GM21515 (cell line): Measurements from ENCODE around the gene SEC23IP.
"Not testable (repeated sequence)": the region's sequence is repeated elsewhere in the genome, so short reads cannot be mapped to it uniquely, and the experiment has no call there.

ENCODE experiments used
- ATAC-seq: cut with Tn5 transposase; IDR thresholded peaks from one replicate; pipeline ENCODE4 v1.9.1; 2021; ENCODE audit not compliant: unreplicated experiment

The SEC23IP gene

DNA sequence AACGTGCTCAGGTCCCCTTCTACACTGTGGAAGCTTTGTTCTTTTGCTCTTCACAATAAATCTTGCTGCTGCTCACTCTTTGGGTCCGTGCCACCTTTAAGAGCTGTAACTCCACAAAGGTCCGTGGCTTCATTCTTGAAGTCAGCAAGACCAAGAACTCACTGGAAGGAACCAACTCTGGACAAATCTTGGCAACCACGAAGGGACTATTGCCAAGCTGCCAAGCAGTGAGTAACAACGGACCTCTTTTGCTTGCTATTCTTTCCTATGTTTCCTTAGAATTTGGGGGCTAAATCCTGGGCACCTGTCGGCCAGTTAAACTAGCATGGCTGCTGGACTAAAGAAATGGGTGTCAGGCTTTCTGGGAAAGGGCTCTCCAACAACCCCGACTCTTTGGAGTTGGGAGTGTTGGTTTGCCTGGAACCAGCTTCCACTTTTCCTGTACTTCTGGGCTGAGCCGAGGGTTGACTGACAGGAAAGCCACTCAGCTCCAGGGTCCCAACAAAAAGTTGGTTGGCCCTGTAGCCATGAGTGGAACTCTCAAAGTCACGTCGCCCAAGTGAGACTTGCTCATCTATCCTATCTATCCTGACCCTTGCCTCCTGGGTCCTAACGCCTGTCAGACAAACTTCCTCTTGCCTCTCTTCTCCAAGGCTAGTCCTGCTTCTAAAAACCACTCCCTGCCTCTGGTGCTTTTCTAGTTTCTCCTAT, 8.5 kb upstream of the SEC23IP start:
- not testable (repeated sequence) for ATAC-seq

- ATAC-seq, result not testable (repeated sequence)
Measured at GRCh38 chr10:119886070-119886469, 6.5 kb upstream of the SEC23IP start.

DNA sequence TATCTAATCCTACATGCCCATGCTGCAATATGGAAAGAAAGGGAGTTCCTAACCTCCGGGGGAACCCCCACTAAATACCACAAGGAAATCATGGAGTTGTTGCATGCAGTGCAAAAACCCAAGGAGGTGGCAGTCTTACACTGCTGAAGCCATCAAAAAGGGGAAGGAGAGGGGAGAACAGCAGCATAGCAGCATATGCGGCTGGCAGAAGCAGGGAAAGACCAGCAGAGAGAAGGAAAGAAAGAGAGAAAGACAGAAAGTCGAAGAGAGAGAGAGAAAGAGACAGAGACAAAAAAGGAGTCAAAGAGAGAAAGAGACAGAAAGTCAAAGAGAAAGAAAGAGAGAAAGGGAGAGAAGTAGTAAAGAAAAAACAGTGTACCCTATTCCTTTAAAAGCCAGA, 3.8 kb upstream of the SEC23IP start:
- ATAC-seq, result not testable (repeated sequence)

DNA sequence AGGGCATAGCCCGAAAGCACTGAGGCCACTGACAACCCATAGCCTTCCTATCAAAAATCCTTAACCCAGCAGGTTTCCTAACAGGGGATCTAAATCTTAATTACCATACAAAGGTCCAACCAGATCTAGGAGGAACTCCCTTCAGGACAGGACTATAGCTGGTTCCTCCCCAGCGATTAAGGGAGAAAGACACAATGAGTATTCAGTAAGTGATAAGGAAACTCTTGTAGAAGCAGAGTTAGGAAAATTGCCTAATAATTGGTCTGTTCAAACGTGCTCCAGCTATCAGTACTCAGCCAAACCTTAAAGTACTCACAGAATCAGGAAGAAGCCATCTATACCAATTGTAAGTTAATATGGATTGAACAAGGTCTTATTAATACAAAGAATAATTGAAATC, 3.3 kb upstream of the SEC23IP start:
- ATAC-seq, result not testable (repeated sequence)

DNA sequence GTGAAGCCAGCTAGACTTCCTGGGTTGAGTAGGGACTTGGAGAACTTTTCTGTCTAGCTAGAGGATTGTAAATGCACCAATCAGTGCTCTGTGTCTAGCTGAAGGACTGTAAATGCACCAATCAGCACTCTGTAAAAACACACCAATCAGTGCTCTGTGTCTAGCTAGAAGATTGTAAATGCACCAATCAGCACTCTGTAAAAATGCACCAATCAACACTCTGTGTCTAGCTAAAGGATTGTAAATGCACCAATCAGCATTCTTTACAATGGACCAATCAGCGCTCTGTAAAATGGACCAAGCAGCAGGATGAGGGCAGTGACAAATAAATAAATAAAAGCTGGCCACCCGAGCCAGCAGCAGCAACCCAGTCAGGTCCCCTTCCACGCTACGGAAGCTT, 2.2 kb upstream of the SEC23IP start:
- not testable (repeated sequence) for ATAC-seq

DNA sequence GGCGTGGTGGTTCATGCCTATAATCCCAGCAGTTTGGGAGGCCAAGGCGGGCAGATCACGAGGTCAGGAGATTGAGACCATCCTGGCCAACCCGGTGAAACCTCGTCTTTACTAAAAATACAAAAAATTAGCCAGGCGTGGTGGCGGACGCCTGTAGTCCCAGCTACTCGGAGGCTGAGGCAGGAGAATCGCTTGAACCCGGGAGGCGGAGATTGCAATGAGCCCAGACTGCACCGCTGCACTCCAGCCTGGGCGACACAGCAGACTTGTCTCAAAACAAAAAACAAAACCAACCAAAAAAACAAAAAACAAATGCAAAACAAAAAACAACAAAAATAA, 712 bp upstream of the SEC23IP start:
- not testable (repeated sequence) for ATAC-seq

- ATAC-seq, result no peak
Measured at GRCh38 chr10:119893074-119893473, 544 bp downstream of the SEC23IP start.

DNA sequence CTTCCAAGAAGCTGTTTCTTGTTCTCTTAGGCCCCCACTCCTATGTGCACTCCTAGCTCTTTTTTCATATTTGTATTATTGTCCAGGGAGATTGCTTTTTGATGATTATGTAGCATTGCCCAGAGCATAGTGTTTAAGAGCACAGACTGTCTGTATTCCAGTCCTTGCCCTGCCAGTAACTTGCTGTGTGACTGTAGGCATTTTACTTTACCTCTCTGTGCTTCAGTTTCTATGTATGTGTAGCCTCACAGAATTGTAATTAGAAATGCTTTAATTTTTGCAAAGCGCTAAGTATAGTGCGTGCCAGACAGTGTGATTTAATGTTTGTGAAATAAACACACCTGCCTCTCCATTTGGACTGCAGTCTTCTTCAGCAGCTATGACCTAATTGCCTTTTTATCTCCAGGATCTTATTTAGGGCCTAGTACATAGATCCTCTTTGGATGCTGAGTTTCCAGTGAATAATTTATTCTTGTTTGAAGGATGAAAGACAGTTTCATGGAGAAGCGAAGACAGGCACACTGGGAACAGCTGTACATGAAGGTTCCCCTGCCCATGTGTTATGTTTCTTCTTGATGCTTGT, 1.4 kb downstream of the SEC23IP start:
- no peak for ATAC-seq

DNA sequence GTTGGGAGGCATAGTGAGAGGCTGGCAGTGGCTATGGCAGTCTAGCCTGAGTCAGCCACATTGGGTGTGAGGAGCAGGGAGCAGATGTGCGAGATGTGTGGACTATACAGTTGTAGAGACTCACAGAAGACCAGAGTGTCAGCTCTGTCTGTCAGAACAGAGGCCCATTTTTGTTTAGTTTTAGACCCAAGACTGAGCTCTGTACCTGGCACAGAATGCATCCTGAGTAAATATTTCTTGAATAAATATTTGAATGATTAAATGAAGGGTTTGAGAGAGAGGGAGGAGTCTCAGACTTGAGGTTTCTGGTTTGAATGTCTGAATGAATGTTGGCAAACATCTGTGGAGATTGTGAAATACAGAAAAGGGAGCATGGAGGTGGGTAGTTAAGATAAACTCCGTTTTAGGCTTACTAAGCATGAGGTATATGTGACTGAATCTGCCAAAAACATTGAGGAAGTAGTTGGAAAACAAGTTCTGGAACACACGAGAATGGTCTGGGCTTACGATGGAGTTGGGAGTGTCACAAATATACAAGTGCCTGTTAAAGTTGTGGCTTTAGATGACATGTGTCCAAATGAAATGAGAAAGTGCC, 3.6 kb downstream of the SEC23IP start:
- no peak for ATAC-seq

GRCh38 chr10:119896937-119897770, 4.6 kb downstream of the SEC23IP start:
- ATAC-seq, result no peak

GRCh38 chr10:119898577-119898976, 6.0 kb downstream of the SEC23IP start:
- ATAC-seq, result no peak

DNA sequence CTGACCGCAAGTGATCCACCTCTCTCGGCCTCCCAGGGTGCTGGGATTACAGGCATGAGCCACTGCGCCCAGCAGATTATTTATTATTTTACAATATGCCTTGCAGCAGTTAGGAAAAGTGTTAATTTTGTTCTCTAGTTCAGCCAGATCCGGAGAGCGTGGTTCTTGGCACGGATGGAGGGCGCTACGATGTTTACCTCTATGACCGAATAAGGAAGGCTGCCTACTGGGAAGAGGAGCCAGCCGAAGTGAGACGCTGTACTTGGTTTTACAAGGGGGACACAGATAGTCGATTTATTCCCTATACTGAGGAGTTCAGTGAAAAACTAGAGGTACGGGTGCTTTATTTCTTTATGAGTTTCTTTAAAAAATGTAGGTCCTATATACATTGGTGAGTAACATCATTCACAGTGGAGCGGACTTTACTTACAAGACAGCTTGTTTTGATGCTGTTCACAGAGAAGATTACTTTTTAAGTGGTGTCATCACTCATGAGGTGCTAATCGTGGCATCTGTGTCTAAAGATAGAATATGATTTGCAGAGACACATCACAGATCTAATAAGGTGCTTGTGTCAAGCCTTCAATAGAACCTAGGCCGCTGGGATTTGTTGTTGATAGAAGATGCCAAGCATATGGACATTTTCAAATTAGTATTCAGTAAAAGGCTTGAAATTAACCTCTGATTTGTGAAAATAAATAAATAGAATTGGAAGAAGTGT, 11.6 kb downstream of the SEC23IP start:
- no peak for ATAC-seq

DNA sequence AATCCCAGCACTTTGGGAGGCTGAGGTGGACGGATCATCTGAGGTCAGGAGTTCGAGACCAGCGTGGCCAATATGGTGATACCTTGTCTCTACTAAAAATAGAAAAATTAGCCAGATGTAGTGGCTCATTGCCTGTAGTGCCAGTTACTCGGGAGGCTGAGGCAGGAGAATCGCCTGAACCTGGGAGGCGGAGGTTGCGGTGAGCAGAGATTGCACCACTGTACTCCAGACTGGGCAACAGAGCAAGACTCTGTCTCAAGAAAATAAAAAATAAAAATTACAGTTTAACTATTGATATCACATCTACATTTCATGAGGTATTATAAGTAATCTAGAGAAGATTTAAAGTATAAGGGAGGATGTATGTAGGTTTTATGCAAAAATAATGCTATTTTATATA, 15.2 kb downstream of the SEC23IP start:
- not testable (repeated sequence) for ATAC-seq

DNA sequence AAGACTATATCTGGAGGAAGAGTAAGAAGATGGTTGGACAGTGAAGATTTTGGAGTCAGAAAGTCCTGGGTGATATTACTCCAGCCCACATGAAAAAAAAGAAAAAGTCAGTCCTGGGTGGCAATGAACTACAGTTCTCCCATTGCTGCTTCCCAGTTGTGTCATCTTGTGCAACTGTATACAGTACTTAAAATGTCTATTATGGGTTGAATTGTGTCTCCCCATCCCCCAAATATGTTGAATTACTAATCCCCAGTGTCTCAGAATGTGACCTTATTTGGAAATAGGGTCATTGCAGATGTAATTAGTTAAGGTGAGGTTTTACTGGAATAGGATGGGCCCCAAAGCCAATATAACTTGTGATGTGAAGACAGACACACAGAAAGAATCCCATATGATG, 15.6 kb downstream of the SEC23IP start:
- ATAC-seq, result no peak

GRCh38 chr10:119910689-119911088, 18.2 kb downstream of the SEC23IP start:
- no peak for ATAC-seq

DNA sequence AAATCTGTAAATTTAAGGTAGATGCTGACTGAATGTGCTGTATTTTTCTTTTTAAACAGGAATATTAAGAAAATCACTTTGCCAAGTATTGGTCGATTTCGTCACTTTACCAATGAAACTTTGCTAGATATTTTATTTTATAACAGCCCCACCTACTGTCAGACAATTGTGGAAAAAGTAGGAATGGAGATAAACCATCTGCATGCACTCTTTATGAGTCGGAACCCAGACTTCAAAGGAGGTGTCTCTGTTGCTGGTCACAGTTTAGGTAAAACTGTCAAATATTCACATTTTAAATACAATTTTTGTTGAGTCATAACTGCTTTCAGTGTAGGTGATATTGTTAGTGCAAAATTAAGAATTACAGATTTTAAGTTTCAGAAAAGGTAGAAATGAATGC, 25.2 kb downstream of the SEC23IP start:
- no peak for ATAC-seq

DNA sequence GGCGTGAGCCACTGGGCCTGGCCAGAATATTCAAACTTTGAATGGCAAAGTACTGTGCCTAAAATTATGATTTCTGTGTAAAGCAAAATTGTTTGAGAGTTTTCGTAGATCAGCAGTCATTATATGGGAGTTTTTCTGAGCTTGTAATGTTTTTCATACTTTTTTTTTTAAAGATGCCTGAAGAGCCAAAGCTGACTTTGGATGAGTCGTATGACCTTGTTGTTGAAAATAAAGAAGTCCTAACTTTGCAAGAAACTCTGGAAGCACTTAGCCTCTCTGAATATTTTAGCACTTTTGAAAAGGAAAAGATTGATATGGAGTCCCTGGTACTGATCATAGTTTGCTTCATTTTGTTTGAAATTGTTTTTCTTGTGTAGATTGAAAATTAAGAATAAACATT, 26.7 kb downstream of the SEC23IP start:
- ATAC-seq, result no peak

DNA sequence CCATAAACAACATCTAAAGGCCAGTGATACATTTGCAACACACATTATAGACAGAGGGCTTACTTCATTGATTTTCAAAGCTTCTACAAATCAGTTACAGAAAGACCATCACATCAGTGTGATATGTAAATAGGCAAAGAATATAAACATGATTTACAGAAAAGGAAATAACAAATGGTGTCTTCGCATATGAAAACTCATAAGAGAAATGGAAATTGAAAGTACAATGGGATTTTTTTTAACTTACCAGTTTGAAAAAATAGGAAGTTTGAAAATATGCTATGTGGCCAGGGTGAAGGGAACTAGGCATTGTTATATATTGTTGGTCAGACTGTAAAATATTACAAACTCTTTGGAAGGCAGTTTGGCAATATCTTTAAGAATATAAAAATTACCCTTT, 27.3 kb downstream of the SEC23IP start:
- ATAC-seq, result peak; percentile 67

GRCh38 chr10:119928411-119928810, 35.9 kb downstream of the SEC23IP start:
- ATAC-seq, result no peak

GRCh38 chr10:119931871-119932270, 39.3 kb downstream of the SEC23IP start:
- no peak for ATAC-seq

- no peak for ATAC-seq
Measured at GRCh38 chr10:119932631-119933030, 40.1 kb downstream of the SEC23IP start.
